HepG2 (cell line): ENCODE measurements around the gene PLCB1. TPM values are rescaled to one million over a fixed set of nuclear protein-coding genes. Genes with fewer than 3 reads are reported as not detected.

Experiments
- ATAC-seq: fragments of 200-7000 bp; cut with Tn5 transposase; 3 replicates; pipeline ENCODE4 v1.9.1; 2020; ENCODE audit warnings: mild to moderate bottlenecking, moderate library complexity
- BruUV-seq: library from RNA; stranded (reverse); fragments of 400-500 nt; replicated peaks from 2 replicates; lab custom pipeline; 2021; lab: Mats Ljungman, UMichigan
- CTCF ChIA-PET: fragments of 300-600 bp; formaldehyde crosslinking; extraction: SDS; loops from one replicate; lab custom pipeline; 2021; ENCODE audit warnings: low total read pairs, inconsistent platforms, low intra/inter-chr PET ratio; lab: Yijun Ruan, JAX
- POLR2A ChIA-PET: fragments of 350-600 bp; sonication (Branson Sonifier 250); formaldehyde crosslinking; loops from one replicate; lab custom pipeline; 2020; ENCODE audit warnings: antibody characterized with exemption, inconsistent platforms; lab: Yijun Ruan, JAX
- DNase-seq: peaks from one replicate; pipeline ENCODE4 v3.0.0-alpha.2; 2015; ENCODE audit warnings: low spot score
- FAIRE-seq: peaks from 3 replicates; lab custom pipeline; 2011; peaks lifted over from hg19 to GRCh38; lab: Jason Lieb, UNC
- H2AFZ ChIP-seq: one replicate; pipeline ENCODE4 v1.6.1; 2011; ENCODE audit warnings: low read length, inconsistent platforms
- H3K27ac ChIP-seq: fragments of 300-600 bp; 3 replicates; pipeline ENCODE4 v1.8.0; 2011; ENCODE audit warnings: mixed run types, mild to moderate bottlenecking, mixed read lengths, low read length, inconsistent platforms; ENCODE audit not compliant: insufficient read depth; ENCODE audit errors: extremely low read length
- H3K27me3 ChIP-seq, 2 experiments: fragments of 200-600 bp in 1 of 2; 2 replicates in 1 of 2; 3 replicates in 1 of 2; pipeline versions ENCODE4 v1.6.0 to v1.8.0; 2011; ENCODE audit warnings: low read length in 2 of 2, mild to moderate bottlenecking in 2 of 2, moderate library complexity in 2 of 2, inconsistent platforms in 1 of 2; ENCODE audit not compliant: insufficient read depth in 2 of 2, control insufficient read depth in 1 of 2
- H3K36me3 ChIP-seq, 2 experiments: fragments of 200-600 bp in 1 of 2; replicated peaks in 1 of 2; 2 replicates in 1 of 2; 3 replicates in 1 of 2; pipeline versions ENCODE4 v1.5.1 to v1.8.0; 2011; ENCODE audit warnings: low read length in 2 of 2, inconsistent platforms in 1 of 2; ENCODE audit not compliant: insufficient read depth in 2 of 2, control insufficient read depth in 1 of 2
- H3K4me1 ChIP-seq: 2 replicates; pipeline ENCODE4 v1.5.1; 2012; ENCODE audit warnings: low read length, inconsistent platforms; ENCODE audit not compliant: insufficient read depth
- H3K4me2 ChIP-seq: 2 replicates; pipeline ENCODE4 v1.6.0; 2011; ENCODE audit warnings: low read depth, low read length, inconsistent platforms
- H3K4me3 ChIP-seq, 3 experiments: fragments of 200-600 bp in 1 of 3; sonication (generic), shearing (Covaris generic) in 1 of 3; replicated peaks in 1 of 3; 2 replicates each; pipeline ENCODE4 v1.5.1; 2011 to 2016; ENCODE audit warnings: low read length in 3 of 3, inconsistent platforms in 2 of 3, low read depth in 2 of 3, mild to moderate bottlenecking in 2 of 3, control low read depth in 1 of 3, mixed read lengths in 1 of 3; ENCODE audit not compliant: insufficient read depth in 1 of 3
- H3K79me2 ChIP-seq: one replicate; pipeline ENCODE4 v1.6.1; 2011; ENCODE audit warnings: low read length, inconsistent platforms; ENCODE audit not compliant: insufficient read depth
- H3K9ac ChIP-seq: 2 replicates; pipeline ENCODE4 v1.6.0; 2011; ENCODE audit warnings: mild to moderate bottlenecking, low read depth, low read length, inconsistent platforms; ENCODE audit not compliant: insufficient read depth
- H3K9me3 ChIP-seq: 2 replicates; pipeline ENCODE4 v1.5.1; 2012; ENCODE audit warnings: mild to moderate bottlenecking, low read length
- H4K20me1 ChIP-seq: 2 replicates; pipeline ENCODE4 v1.6.0; 2011; ENCODE audit warnings: inconsistent platforms, mild to moderate bottlenecking, low read length, moderate library complexity; ENCODE audit not compliant: insufficient read depth
- FOSL2 ChIP-seq: sonication (generic); formaldehyde crosslinking; IDR thresholded peaks from 2 replicates; pipeline ENCODE4 v1.4.0; 2020; ENCODE audit warnings: missing genetic modification reagents
- FOXO4 ChIP-seq: sonication (generic); formaldehyde crosslinking; conservative IDR thresholded peaks from 2 replicates; pipeline ENCODE4 v1.8.1; 2023; ENCODE audit warnings: missing genetic modification reagents
- HHEX ChIP-seq: IDR thresholded peaks from 2 replicates; pipeline ENCODE4 v1.6.1; 2016; ENCODE audit warnings: control low read depth
- HNF1A ChIP-seq, 2 experiments: sonication (generic) in 1 of 2; formaldehyde crosslinking in 1 of 2; IDR thresholded peaks; 2 replicates each; pipeline versions ENCODE4 v1.4.0 to v1.6.1; 2016 to 2020; ENCODE audit warnings: borderline replicate concordance in 1 of 2, low read depth in 1 of 2, mild to moderate bottlenecking in 1 of 2, missing genetic modification reagents in 1 of 2
- HOXD1 ChIP-seq: sonication (generic); formaldehyde crosslinking; IDR thresholded peaks from 2 replicates; pipeline ENCODE4 v1.5.0; 2020; ENCODE audit warnings: missing genetic modification reagents
- JUND ChIP-seq: sonication (generic); formaldehyde crosslinking; IDR thresholded peaks from 2 replicates; pipeline ENCODE4 v1.8.0; 2022; ENCODE audit warnings: mild to moderate bottlenecking, missing genetic modification reagents
- MATR3 ChIP-seq: sonication (generic); formaldehyde crosslinking; IDR thresholded peaks from 2 replicates; pipeline ENCODE4 v1.4.0; 2020; ENCODE audit warnings: missing genetic modification reagents
- NKX3-1 ChIP-seq: sonication (generic); formaldehyde crosslinking; IDR thresholded peaks from 2 replicates; pipeline ENCODE4 v1.5.0; 2020; ENCODE audit warnings: missing genetic modification reagents
- NR2F2 ChIP-seq: IDR thresholded peaks from 2 replicates; pipeline ENCODE4 v1.6.1; 2012; ENCODE audit warnings: low read depth, inconsistent platforms, borderline replicate concordance
- NR2F6 ChIP-seq, 2 experiments: IDR thresholded peaks; 2 replicates each; pipeline ENCODE4 v1.6.1; 2016; ENCODE audit warnings: antibody characterized with exemption in 1 of 2, mild to moderate bottlenecking in 1 of 2
- PLSCR1 ChIP-seq: sonication (generic); formaldehyde crosslinking; IDR thresholded peaks from 2 replicates; pipeline ENCODE4 v1.5.0; 2020; ENCODE audit warnings: missing genetic modification reagents, mild to moderate bottlenecking, borderline replicate concordance
- ZNF101 ChIP-seq: sonication (generic); formaldehyde crosslinking; IDR thresholded peaks from 2 replicates; pipeline ENCODE4 v1.4.0; 2020; ENCODE audit warnings: mild to moderate bottlenecking, low read depth, missing genetic modification reagents, borderline replicate concordance
- ZNF282 ChIP-seq: fragments of 450-650 bp; IDR thresholded peaks from 2 replicates; pipeline ENCODE4 v1.6.1; 2018; ENCODE audit not compliant: partially characterized antibody
- WGBS: methylation state at CpG from one replicate; pipeline ENCODE4 v1.1.6; 2017; ENCODE audit warnings: low lambda C conversion rate; 5-methylcytosine and 5-hydroxymethylcytosine counted together
- in situ Hi-C: cut with HindIII; loops from 2 replicates; pipeline ENCODE4 v1.10.0; 2017; ENCODE audit warnings: low pct_unique_long_range_greater_than_20kb; ENCODE audit not compliant: extremely low pct_ligation_motif_present
- intact Hi-C: fragments of 100-400 bp; cut with micrococcal nuclease; formaldehyde crosslinking; loops from one replicate; pipeline ENCODE4 v1.10.0; 2022; ENCODE audit not compliant: unreplicated experiment
- polyA plus RNA-seq, 8 experiments: library from polyadenylated mRNA; depleted of rRNA in 3 of 8; stranded (reverse) in 7 of 8; unstranded in 1 of 8; fragments of >200 nt; fragmentation: Illumina TruSeq in 4 of 8; extraction: Trizol in 4 of 8; gene quantifications; 2 replicates each; pipeline versions ENCODE4 v1.2.1 to v1.2.3, GENCODE V29; 2011 to 2016; ENCODE audit warnings: low read depth in 4 of 8, missing spikeins in 1 of 8, mixed read lengths in 1 of 8; ENCODE audit not compliant: insufficient read depth in 1 of 8
- total RNA-seq, 5 experiments: library from RNA; depleted of rRNA; stranded (reverse); fragments of >200 nt; fragmentation: Illumina TruSeq; extraction: Trizol; gene quantifications; 2 replicates each; pipeline ENCODE4 v1.2.3, GENCODE V29; 2016; ENCODE audit warnings: low read depth in 1 of 5

PLCB1 gene
- total and polyA plus RNA-seq, 2 of the 13 experiments (the other 11 are each of a cell fraction or from before 2014, with no cell fraction given), result 42.4 to 55.9 TPM

GRCh38 chr20:8837396-8837795 is 705.3 kb downstream of the PLCB1 start:
- no peaks in the 10 kb centered on the region for H3K9me3 ChIP-seq
- no peak overlapping the region for H3K27ac ChIP-seq
- no peaks in the 10 kb centered on the region for H4K20me1 ChIP-seq
- DNase-seq (peak; percentile 34), FAIRE-seq (peak; percentile 49), ATAC-seq (peak; percentile 59)
- H3K36me3 ChIP-seq, result no peaks in the 10 kb centered on the region; a peak in 1 of 5 replicates
- H3K79me2 ChIP-seq, result no peaks in the 10 kb centered on the region
- no peak overlapping the region for H3K4me3 ChIP-seq
- intact Hi-C loops (no loop called here), in situ Hi-C loops (no loop called here)
- H3K9ac ChIP-seq, result no peak overlapping the region
- TF ChIP-seq ZNF101 (CRISPR knock-in tag) (no peak), NR2F6 (IDR thresholded peaks at IDR 0.05) (0 out of 2 replicates have a peak, but pooled peaks have one; percentile 18), NR2F6 (CRISPR knock-in tag; IDR thresholded peaks at IDR 0.05) (no peak), FOXO4 (CRISPR knock-in tag) (0 out of 2 replicates have a peak, but pooled peaks have one; percentile 21), HHEX (CRISPR knock-in tag) (no peak)
- peaks cover 13% of the 10 kb centered on the region for H3K4me1 ChIP-seq
- no TSS peak for BruUV-seq
- no peaks in the 10 kb centered on the region for H3K27me3 ChIP-seq
- H2AFZ ChIP-seq, result no peak overlapping the region
- POLR2A ChIA-PET, result no interaction called here
- CTCF ChIA-PET, result no interaction called here
- H3K4me2 ChIP-seq, result no peak overlapping the region

- no peak overlapping the region for H3K27ac ChIP-seq
- 94% methylated on average over 13 of the region's 13 CpGs for WGBS
- no peak for TF ChIP-seq ZNF282
- TF ChIP-seq PLSCR1 (CRISPR knock-in tag), result no peak
- TF ChIP-seq HOXD1, result no peak
- no peak for TF ChIP-seq NR2F2
- TF ChIP-seq JUND (CRISPR knock-in tag), result no peak
- TF ChIP-seq NKX3-1 (CRISPR knock-in tag), result no peak
- TF ChIP-seq MATR3 (CRISPR knock-in tag), result no peak
- no peak for TF ChIP-seq HNF1A (IDR thresholded peaks at IDR 0.05; ENCODE audit: low read depth)
- no peak for TF ChIP-seq HNF1A (CRISPR knock-in tag; IDR thresholded peaks at IDR 0.05; ENCODE audit: borderline replicate concordance)
- no peak for TF ChIP-seq FOSL2 (CRISPR knock-in tag)
- TF ChIP-seq, all 625 proteins: peak for 0
- Histone ChIP-seq H3K4me2 (no peak overlapping the region), H3K27me3 (no peaks in the 10 kb centered on the region), H2AFZ (no peak overlapping the region), H3K9me3 (no peaks in the 10 kb centered on the region), H3K4me3 (no peak overlapping the region), H3K36me3 (no peaks in the 10 kb centered on the region; a peak in 1 of 5 replicates), H3K9ac (no peak overlapping the region), H3K79me2 (no peaks in the 10 kb centered on the region), H4K20me1 (no peaks in the 10 kb centered on the region), H3K4me1 (peaks cover 10% of the 10 kb centered on the region)
- CTCF ChIA-PET, result no interaction called here
- BruUV-seq, result no TSS peak
- DNase-seq (no peak), FAIRE-seq (no peak), ATAC-seq (no peak)
- intact Hi-C loops (no loop called here), in situ Hi-C loops (no loop called here)
- POLR2A ChIA-PET, result no interaction called here
These were observed 710.5 kb downstream of the PLCB1 start for GRCh38 chr20:8842525-8842924.
